DOHH2 (cell line): ENCODE measurements around the gene BICC1.

Experiments used
- H3F3A ChIP-seq: fragments of 200-600 bp; sonication (generic), shearing (Covaris generic); 2 replicates; pipeline ENCODE4 v1.6.0; 2016; ENCODE audit warnings: antibody characterized with exemption, mild to moderate bottlenecking; ENCODE audit not compliant: control insufficient read depth, insufficient read depth
- H3K27ac ChIP-seq: fragments of 200-600 bp; sonication (generic); 2 replicates; pipeline ENCODE4 v1.5.1; 2014; ENCODE audit warnings: low read depth, mild to moderate bottlenecking, low read length, moderate library complexity
- H3K27me3 ChIP-seq: fragments of 200-600 bp; sonication (generic); 2 replicates; pipeline ENCODE4 v1.6.1; 2014; ENCODE audit warnings: mild to moderate bottlenecking, low read length, mixed read lengths; ENCODE audit not compliant: control insufficient read depth
- H3K36me3 ChIP-seq: fragments of 200-600 bp; sonication (generic); 2 replicates; pipeline ENCODE4 v1.6.1; 2014; ENCODE audit warnings: mild to moderate bottlenecking, low read length, moderate library complexity, mixed read lengths; ENCODE audit not compliant: control insufficient read depth
- H3K4me1 ChIP-seq: fragments of 200-600 bp; sonication (generic); 2 replicates; pipeline ENCODE4 v1.6.1; 2014; ENCODE audit warnings: mild to moderate bottlenecking, low read length, mixed read lengths; ENCODE audit not compliant: control insufficient read depth
- H3K4me2 ChIP-seq: fragments of 200-600 bp; sonication (generic); 2 replicates; pipeline ENCODE4 v1.6.0; 2014; ENCODE audit warnings: mild to moderate bottlenecking, low read length, moderate library complexity
- H3K4me3 ChIP-seq: fragments of 200-600 bp; sonication (generic); 2 replicates; pipeline ENCODE4 v1.5.1; 2014; ENCODE audit warnings: mild to moderate bottlenecking, low read length, mixed read lengths
- H3K79me2 ChIP-seq: fragments of 200-600 bp; sonication (generic); 2 replicates; pipeline ENCODE4 v1.6.1; 2014; ENCODE audit warnings: mild to moderate bottlenecking, low read length, mixed read lengths; ENCODE audit not compliant: control insufficient read depth
- H3K9me2 ChIP-seq: fragments of 200-600 bp; sonication (generic); replicated peaks from 2 replicates; pipeline ENCODE4 v1.6.1; 2014; ENCODE audit warnings: mild to moderate bottlenecking, low read length, mixed read lengths; ENCODE audit not compliant: control insufficient read depth
- H3K9me3 ChIP-seq: fragments of 200-600 bp; sonication (generic); 2 replicates; pipeline ENCODE4 v1.6.1; 2014; ENCODE audit warnings: antibody characterized with exemption, low read length, mixed read lengths; ENCODE audit not compliant: control insufficient read depth, insufficient read depth
- H4K20me1 ChIP-seq: fragments of 200-600 bp; sonication (generic); 2 replicates; pipeline ENCODE4 v1.6.0; 2014; ENCODE audit warnings: low read depth, mild to moderate bottlenecking, antibody characterized with exemption, low read length, moderate library complexity; ENCODE audit not compliant: control insufficient read depth, insufficient read depth
- CTCF ChIP-seq: fragments of 200-600 bp; sonication (generic); IDR thresholded peaks from one replicate; pipeline ENCODE4 v1.5.1; 2014; ENCODE audit warnings: antibody characterized with exemption, mild to moderate bottlenecking, low read depth, low read length; ENCODE audit not compliant: poor library complexity, severe bottlenecking
- EZH2phosphoT487 ChIP-seq: fragments of 200-600 bp; sonication (generic); IDR thresholded peaks from 2 replicates; pipeline ENCODE4 v1.6.1; 2017; ENCODE audit warnings: borderline replicate concordance, mild to moderate bottlenecking, antibody characterized with exemption, low read length, moderate library complexity, mixed read lengths

BICC1 gene

GRCh38 chr10:58785354-58785753 lies 272.7 kb downstream of the BICC1 start:
- no peak overlapping the region for H3K4me2 ChIP-seq
- H3K79me2 ChIP-seq: no peaks in the 10 kb centered on the region
- no peaks in the 10 kb centered on the region for H3K36me3 ChIP-seq
- H4K20me1 ChIP-seq: no peaks in the 10 kb centered on the region
- no peak overlapping the region for H3K27ac ChIP-seq
- H3F3A ChIP-seq: no peaks in the 10 kb centered on the region
- H3K27me3 ChIP-seq: no peaks in the 10 kb centered on the region
- no peaks in the 10 kb centered on the region for H3K9me2 ChIP-seq
- no peaks in the 10 kb centered on the region for H3K4me1 ChIP-seq
- TF ChIP-seq CTCF (no peak), EZH2phosphoT487 (no peak)
- H3K4me3 ChIP-seq: no peak overlapping the region
- H3K9me3 ChIP-seq: no peaks in the 10 kb centered on the region

- H4K20me1 ChIP-seq: no peaks in the 10 kb centered on the region
- H3K27me3 ChIP-seq: 0 out of 2 replicates have a peak, but pooled peaks cover 3% of the 10 kb centered on the region
- TF ChIP-seq EZH2phosphoT487 (no peak), CTCF (no peak)
- H3K9me2 ChIP-seq: no peaks in the 10 kb centered on the region
- no peaks in the 10 kb centered on the region for H3K36me3 ChIP-seq
- H3K4me1 ChIP-seq: no peaks in the 10 kb centered on the region
- no peaks in the 10 kb centered on the region for H3K9me3 ChIP-seq
- no peak overlapping the region for H3K4me2 ChIP-seq
- no peak overlapping the region for H3K4me3 ChIP-seq
- no peak overlapping the region for H3K27ac ChIP-seq
- no peaks in the 10 kb centered on the region for H3F3A ChIP-seq
- H3K79me2 ChIP-seq: no peaks in the 10 kb centered on the region
Measured at GRCh38 chr10:58791137-58791536, 278.5 kb downstream of the BICC1 start.

GRCh38 chr10:58795560-58795959 lies 282.9 kb downstream of the BICC1 start:
- Histone ChIP-seq H3K4me3 (no peak overlapping the region), H3K36me3 (no peaks in the 10 kb centered on the region), H3K27me3 (peaks cover 11% of the 10 kb centered on the region; the same call in 1 of the 2 replicates), H4K20me1 (no peaks in the 10 kb centered on the region), H3K9me2 (no peaks in the 10 kb centered on the region), H3K79me2 (no peaks in the 10 kb centered on the region), H3K4me2 (no peak overlapping the region), H3K9me3 (no peaks in the 10 kb centered on the region), H3K4me1 (no peaks in the 10 kb centered on the region), H3F3A (no peaks in the 10 kb centered on the region), H3K27ac (no peak overlapping the region)
- TF ChIP-seq CTCF (no peak), EZH2phosphoT487 (no peak)

GRCh38 chr10:58796242-58796641 lies 283.6 kb downstream of the BICC1 start:
- Histone ChIP-seq H3K9me2 (no peaks in the 10 kb centered on the region), H3K79me2 (no peaks in the 10 kb centered on the region), H3K9me3 (no peaks in the 10 kb centered on the region), H3F3A (no peaks in the 10 kb centered on the region), H3K4me2 (no peak overlapping the region), H3K27me3 (peaks cover 14% of the 10 kb centered on the region; the same call in 1 of the 2 replicates), H3K4me3 (no peak overlapping the region), H3K36me3 (no peaks in the 10 kb centered on the region), H3K4me1 (no peaks in the 10 kb centered on the region), H3K27ac (no peak overlapping the region), H4K20me1 (no peaks in the 10 kb centered on the region)
- TF ChIP-seq EZH2phosphoT487 (no peak), CTCF (no peak)
